Measurements from ENCODE around the gene MYCL. TPM values are rescaled to one million over a fixed set of nuclear protein-coding genes. Genes with fewer than 3 reads are reported as not detected.

MYCL gene
- total RNA-seq, 3 donors from 2014 or later, result 4.2 to 17.2 (median 9.4) TPM

GRCh38 chr1:39910263-39910662, 8.5 kb upstream of the MYCL start:
- ATAC-seq, result no peak
- no peaks in the 10 kb centered on the region for H3K4me1 ChIP-seq (ENCODE audit: low read depth)
- peaks cover 8% of the 10 kb centered on the region for H3K9me3 ChIP-seq
- H3K4me3 ChIP-seq, result no peak overlapping the region
- intact Hi-C loops (cut with DNase I, micrococcal nuclease), result loop anchor here (10.0 kb wide), 1 partner anchor 65 kb away; no protein-coding TSS in a partner anchor
- H3K36me3 ChIP-seq (ENCODE audit: low read depth), result no peaks in the 10 kb centered on the region
- TF ChIP-seq, protein P1, sequence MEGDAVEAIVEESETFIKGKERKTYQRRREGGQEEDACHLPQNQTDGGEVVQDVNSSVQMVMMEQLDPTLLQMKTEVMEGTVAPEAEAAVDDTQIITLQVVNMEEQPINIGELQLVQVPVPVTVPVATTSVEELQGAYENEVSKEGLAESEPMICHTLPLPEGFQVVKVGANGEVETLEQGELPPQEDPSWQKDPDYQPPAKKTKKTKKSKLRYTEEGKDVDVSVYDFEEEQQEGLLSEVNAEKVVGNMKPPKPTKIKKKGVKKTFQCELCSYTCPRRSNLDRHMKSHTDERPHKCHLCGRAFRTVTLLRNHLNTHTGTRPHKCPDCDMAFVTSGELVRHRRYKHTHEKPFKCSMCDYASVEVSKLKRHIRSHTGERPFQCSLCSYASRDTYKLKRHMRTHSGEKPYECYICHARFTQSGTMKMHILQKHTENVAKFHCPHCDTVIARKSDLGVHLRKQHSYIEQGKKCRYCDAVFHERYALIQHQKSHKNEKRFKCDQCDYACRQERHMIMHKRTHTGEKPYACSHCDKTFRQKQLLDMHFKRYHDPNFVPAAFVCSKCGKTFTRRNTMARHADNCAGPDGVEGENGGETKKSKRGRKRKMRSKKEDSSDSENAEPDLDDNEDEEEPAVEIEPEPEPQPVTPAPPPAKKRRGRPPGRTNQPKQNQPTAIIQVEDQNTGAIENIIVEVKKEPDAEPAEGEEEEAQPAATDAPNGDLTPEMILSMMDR (IDR thresholded peaks at IDR 0.05), result no peak
- no peak for DNase-seq

DNA sequence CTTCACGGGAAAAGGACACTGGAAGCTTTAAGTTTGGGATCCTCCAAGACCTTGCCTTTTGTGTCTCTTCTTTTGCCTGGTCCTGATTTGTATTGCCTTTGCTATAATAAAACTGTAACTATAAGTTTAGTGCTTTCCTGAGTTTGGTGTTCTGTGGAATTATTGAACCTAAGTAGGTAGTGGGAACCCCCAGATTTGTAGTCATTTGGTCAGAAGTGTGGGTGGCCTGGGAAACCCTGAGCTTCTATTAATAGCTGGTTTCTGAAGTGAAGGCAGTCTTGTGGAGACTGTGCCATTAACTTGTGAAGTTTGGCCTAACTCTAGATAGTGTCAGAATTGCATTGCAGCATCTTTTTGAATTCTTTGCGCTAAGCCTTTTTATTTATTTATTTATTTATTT, 6.8 kb upstream of the MYCL start:
- intact Hi-C loops (cut with DNase I, micrococcal nuclease), result no loop called here
- Histone ChIP-seq H3K36me3 (ENCODE audit: low read depth) (no peaks in the 10 kb centered on the region), H3K4me3 (no peak overlapping the region), H3K9me3 (peaks cover 8% of the 10 kb centered on the region), H3K4me1 (ENCODE audit: low read depth) (no peaks in the 10 kb centered on the region)
- ATAC-seq (no peak), DNase-seq (no peak)
- TF ChIP-seq, protein P1 (IDR thresholded peaks at IDR 0.05), result no peak

GRCh38 chr1:39907528-39908453, 6.1 kb upstream of the MYCL start:
- Histone ChIP-seq H3K36me3 (ENCODE audit: low read depth) (no peaks in the 10 kb centered on the region), H3K4me3 (no peak overlapping the region), H3K4me1 (ENCODE audit: low read depth) (no peaks in the 10 kb centered on the region), H3K9me3 (peaks cover 8% of the 10 kb centered on the region)
- no peak for ATAC-seq
- TF ChIP-seq, protein P1 (IDR thresholded peaks at IDR 0.05), result no peak
- intact Hi-C loops (cut with DNase I, micrococcal nuclease), result no loop called here
- no peak for DNase-seq

DNA sequence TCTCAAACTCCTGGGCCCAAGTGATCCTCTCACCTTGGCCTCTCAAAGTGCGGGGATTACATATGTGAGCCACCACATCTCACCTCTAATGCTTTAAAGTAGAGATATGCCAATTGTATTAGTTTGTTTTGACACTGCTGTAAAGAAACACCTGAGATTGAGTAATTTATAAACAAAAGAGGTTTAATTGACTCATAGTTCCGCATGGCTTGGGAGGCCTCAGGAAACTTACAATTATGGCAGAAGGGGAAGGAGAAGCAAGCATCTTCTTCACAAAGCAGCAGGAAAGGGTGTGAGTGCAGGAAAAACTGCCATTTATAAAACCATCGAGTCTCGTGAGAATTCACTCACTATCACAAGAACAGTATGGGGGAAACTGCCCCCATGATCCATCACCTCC, 3.5 kb upstream of the MYCL start:
- intact Hi-C loops (cut with DNase I, micrococcal nuclease), result no loop called here
- H3K36me3 ChIP-seq (ENCODE audit: low read depth), result no peaks in the 10 kb centered on the region
- peaks cover 17% of the 10 kb centered on the region for H3K4me1 ChIP-seq (ENCODE audit: low read depth)
- DNase-seq (no peak), ATAC-seq (no peak)
- H3K9me3 ChIP-seq, result peaks cover 8% of the 10 kb centered on the region
- no peak overlapping the region for H3K4me3 ChIP-seq
- TF ChIP-seq, protein P1 (IDR thresholded peaks at IDR 0.05), result no peak

DNA sequence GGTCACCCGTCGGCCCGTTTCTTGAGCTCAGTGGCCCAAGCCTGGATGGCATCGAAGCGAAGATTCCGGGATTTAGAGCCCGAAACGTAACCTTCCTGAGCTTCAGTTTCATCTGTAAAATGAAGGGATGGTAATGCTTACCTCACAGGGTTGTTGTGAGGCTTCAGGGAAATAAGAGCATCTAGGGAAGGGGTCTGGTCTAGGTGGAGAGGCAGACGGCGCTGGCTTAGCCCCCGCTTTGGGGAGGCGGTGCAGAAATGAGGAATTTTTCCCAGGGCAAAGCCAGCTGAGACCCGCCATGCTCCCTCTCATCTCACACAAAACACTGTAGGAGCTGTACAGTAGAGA, 717 bp upstream of the MYCL start:
- peaks cover 24% of the 10 kb centered on the region for H3K4me1 ChIP-seq (ENCODE audit: low read depth)
- no peaks in the 10 kb centered on the region for H3K9me3 ChIP-seq
- H3K36me3 ChIP-seq (ENCODE audit: low read depth), result no peaks in the 10 kb centered on the region
- DNase-seq, result peak in 1 of 3 donors; percentile 42
- H3K4me3 ChIP-seq, result no peak overlapping the region
- intact Hi-C loops (cut with DNase I, micrococcal nuclease), result loop anchor here in 1 of 2 donors (5.0 kb wide), 1 partner anchor 85 kb away; no protein-coding TSS in a partner anchor
- TF ChIP-seq, protein P1 (IDR thresholded peaks at IDR 0.05), result no peak
- no peak for ATAC-seq
